Measurements from ENCODE around the gene POTEI.
"Not testable (repeated sequence)": the region's sequence is repeated elsewhere in the genome, so short reads cannot be mapped to it uniquely, and the experiment has no call there.

Gene POTEI

GRCh38 chr2:130522390-130522789 lies 13.3 kb upstream of the POTEI start:
- H3K36me3 ChIP-seq (ENCODE audit: control insufficient read depth, insufficient read depth, low read length); H3K4me3 ChIP-seq (replicated peaks; ENCODE audit: low read depth, low read length); H3K27me3 ChIP-seq (replicated peaks; ENCODE audit: control insufficient read depth, insufficient read depth, low read length); DNase-seq (ENCODE audit: extremely low read depth, insufficient read length): not testable (repeated sequence)

- not testable (repeated sequence) for H3K27me3 ChIP-seq (replicated peaks; ENCODE audit: control insufficient read depth, insufficient read depth, low read length); H3K4me3 ChIP-seq (replicated peaks; ENCODE audit: low read depth, low read length); DNase-seq (ENCODE audit: extremely low read depth, insufficient read length); H3K36me3 ChIP-seq (ENCODE audit: control insufficient read depth, insufficient read depth, low read length)
These were observed 11.9 kb upstream of the POTEI start, which contains the start of gene CFC1B for GRCh38 chr2:130520992-130521391. Gene CFC1B, plus strand, starts transcription at chr2:130521222. Its CDS starts 263 bp downstream, at chr2:130521485.

- not testable (repeated sequence) for DNase-seq (ENCODE audit: extremely low read depth, insufficient read length); H3K4me3 ChIP-seq (replicated peaks; ENCODE audit: low read depth, low read length); H3K27me3 ChIP-seq (replicated peaks; ENCODE audit: control insufficient read depth, insufficient read depth, low read length); H3K36me3 ChIP-seq (ENCODE audit: control insufficient read depth, insufficient read depth, low read length)
These were observed 9.5 kb upstream of the POTEI start for GRCh38 chr2:130518516-130519106.

GRCh38 chr2:130511747-130512451 lies 2.8 kb upstream of the POTEI start:
- H3K36me3 ChIP-seq (ENCODE audit: control insufficient read depth, insufficient read depth, low read length); H3K27me3 ChIP-seq (replicated peaks; ENCODE audit: control insufficient read depth, insufficient read depth, low read length); DNase-seq (ENCODE audit: extremely low read depth, insufficient read length); H3K4me3 ChIP-seq (replicated peaks; ENCODE audit: low read depth, low read length): not testable (repeated sequence)

GRCh38 chr2:130510807-130511746 lies 1.9 kb upstream of the POTEI start:
- H3K36me3 ChIP-seq (ENCODE audit: control insufficient read depth, insufficient read depth, low read length); H3K27me3 ChIP-seq (replicated peaks; ENCODE audit: control insufficient read depth, insufficient read depth, low read length); DNase-seq (ENCODE audit: extremely low read depth, insufficient read length); H3K4me3 ChIP-seq (replicated peaks; ENCODE audit: low read depth, low read length): not testable (repeated sequence)

- not testable (repeated sequence) for H3K36me3 ChIP-seq (ENCODE audit: control insufficient read depth, insufficient read depth, low read length); H3K27me3 ChIP-seq (replicated peaks; ENCODE audit: control insufficient read depth, insufficient read depth, low read length); DNase-seq (ENCODE audit: extremely low read depth, insufficient read length); H3K4me3 ChIP-seq (replicated peaks; ENCODE audit: low read depth, low read length)
These were observed 18.1 kb downstream of the POTEI start for GRCh38 chr2:130491073-130491472.

- not testable (repeated sequence) for H3K4me3 ChIP-seq (replicated peaks; ENCODE audit: low read depth, low read length); DNase-seq (ENCODE audit: extremely low read depth, insufficient read length); H3K36me3 ChIP-seq (ENCODE audit: control insufficient read depth, insufficient read depth, low read length); H3K27me3 ChIP-seq (replicated peaks; ENCODE audit: control insufficient read depth, insufficient read depth, low read length)
These were observed 53.7 kb downstream of the POTEI start for GRCh38 chr2:130455413-130455812.

GRCh38 chr2:130454712-130455083 lies 54.4 kb downstream of the POTEI start:
- H3K36me3 ChIP-seq (ENCODE audit: control insufficient read depth, insufficient read depth, low read length); H3K4me3 ChIP-seq (replicated peaks; ENCODE audit: low read depth, low read length); H3K27me3 ChIP-seq (replicated peaks; ENCODE audit: control insufficient read depth, insufficient read depth, low read length); DNase-seq (ENCODE audit: extremely low read depth, insufficient read length): not testable (repeated sequence)
- TF ChIP-seq CTCF (IDR thresholded peaks at IDR 0.05; ENCODE audit: insufficient read depth, low read length, poor library complexity, severe bottlenecking) = peak; percentile 9

GRCh38 chr2:130453955-130454711 lies 55.0 kb downstream of the POTEI start:
- H3K27me3 ChIP-seq (replicated peaks; ENCODE audit: control insufficient read depth, insufficient read depth, low read length); H3K4me3 ChIP-seq (replicated peaks; ENCODE audit: low read depth, low read length); H3K36me3 ChIP-seq (ENCODE audit: control insufficient read depth, insufficient read depth, low read length); DNase-seq (ENCODE audit: extremely low read depth, insufficient read length): not testable (repeated sequence)

GRCh38 chr2:130452897-130453296 lies 56.2 kb downstream of the POTEI start:
- not testable (repeated sequence) for H3K4me3 ChIP-seq (replicated peaks; ENCODE audit: low read depth, low read length); H3K36me3 ChIP-seq (ENCODE audit: control insufficient read depth, insufficient read depth, low read length); H3K27me3 ChIP-seq (replicated peaks; ENCODE audit: control insufficient read depth, insufficient read depth, low read length); DNase-seq (ENCODE audit: extremely low read depth, insufficient read length)

- DNase-seq (ENCODE audit: extremely low read depth, insufficient read length); H3K4me3 ChIP-seq (replicated peaks; ENCODE audit: low read depth, low read length): not testable (repeated sequence)
These were observed 57.3 kb downstream of the POTEI start for GRCh38 chr2:130451823-130452222.

GRCh38 chr2:130451278-130451677 lies 57.9 kb downstream of the POTEI start:
- H3K4me3 ChIP-seq (replicated peaks; ENCODE audit: low read depth, low read length); DNase-seq (ENCODE audit: extremely low read depth, insufficient read length); H3K27me3 ChIP-seq (replicated peaks; ENCODE audit: control insufficient read depth, insufficient read depth, low read length); H3K36me3 ChIP-seq (ENCODE audit: control insufficient read depth, insufficient read depth, low read length): not testable (repeated sequence)

More at GRCh38 chr2:130451823-130452222, 57.3 kb downstream of the POTEI start:
- not testable (repeated sequence) for H3K36me3 ChIP-seq (ENCODE audit: control insufficient read depth, insufficient read depth, low read length); H3K27me3 ChIP-seq (replicated peaks; ENCODE audit: control insufficient read depth, insufficient read depth, low read length)

All from GM06990 (cell line).